ENCODE measurements around the gene PPP4R4. TPM values are rescaled to one million over a fixed set of nuclear protein-coding genes. Genes with fewer than 3 reads are reported as not detected.

PPP4R4 gene
- total and polyA plus RNA-seq, 4 donors, result 0.08 to 0.93 (median 0.10) TPM; not detected in 1

DNA sequence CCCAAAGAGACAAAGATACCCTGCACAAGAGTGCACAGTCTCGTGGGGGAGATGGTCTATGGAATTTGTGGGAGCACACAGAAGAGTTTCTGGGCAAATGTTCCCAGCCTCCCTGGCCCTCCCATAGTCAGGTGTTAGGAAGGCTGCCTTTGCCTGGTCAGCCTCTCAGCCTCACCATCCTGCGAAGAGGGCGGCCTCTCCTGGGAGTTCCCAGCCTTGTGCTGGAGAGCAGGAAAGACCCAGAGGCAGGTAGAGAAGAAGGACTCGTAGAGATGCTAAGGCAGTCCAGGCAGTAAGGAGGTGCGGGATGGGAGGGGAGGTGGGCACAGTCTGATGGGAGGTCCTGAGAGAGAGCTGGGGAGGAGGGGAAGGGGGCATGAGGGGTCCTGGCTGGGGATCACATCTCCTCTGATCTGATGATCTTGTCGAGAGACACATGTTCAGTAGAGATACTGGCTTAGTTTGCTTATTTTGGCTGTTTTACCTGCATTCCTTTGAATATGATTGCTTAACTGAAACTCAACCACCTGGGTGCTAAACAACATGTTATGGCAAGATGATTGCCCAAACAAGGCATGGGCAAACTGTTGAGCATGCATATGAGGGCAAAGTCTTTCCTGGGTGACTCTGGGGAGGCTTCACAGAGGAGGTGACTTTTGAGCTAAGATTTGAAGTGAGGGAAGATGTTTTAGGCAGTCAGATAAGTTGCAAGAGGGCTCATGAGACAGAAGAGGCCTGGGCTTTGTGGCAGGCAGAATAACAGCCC is 138.5 kb downstream of the PPP4R4 start:
- H3K4me3 ChIP-seq (ENCODE audit: low read length in 2 of 2), result no peak overlapping the region
- H3K27ac ChIP-seq (ENCODE audit: low read depth in 1 of 2, low read length in 2 of 2), result no peak overlapping the region
- DNase-seq, result peak in 1 of 2 donors; percentile 32
- ATAC-seq (ENCODE audit: low FRiP score), result no peak
- H3K4me1 ChIP-seq (ENCODE audit: control insufficient read depth in 1 of 2, insufficient read depth in 2 of 2, low read length in 2 of 2), result no peaks in the 10 kb centered on the region
- H3K9me3 ChIP-seq (ENCODE audit: control insufficient read depth, low read length), result peaks cover 8% of the 10 kb centered on the region
- H3K27me3 ChIP-seq (ENCODE audit: control insufficient read depth in 1 of 2, insufficient read depth in 2 of 2, low read length in 1 of 2), result no peaks in the 10 kb centered on the region
- 86% methylated on average over 6 of the region's 6 CpGs for WGBS, 2 donors
- intact Hi-C loops (cut with DNase I), result no loop called here
- no peaks in the 10 kb centered on the region for H3K36me3 ChIP-seq (ENCODE audit: control insufficient read depth in 1 of 2, insufficient read depth in 2 of 2, low read length in 1 of 2)

DNA sequence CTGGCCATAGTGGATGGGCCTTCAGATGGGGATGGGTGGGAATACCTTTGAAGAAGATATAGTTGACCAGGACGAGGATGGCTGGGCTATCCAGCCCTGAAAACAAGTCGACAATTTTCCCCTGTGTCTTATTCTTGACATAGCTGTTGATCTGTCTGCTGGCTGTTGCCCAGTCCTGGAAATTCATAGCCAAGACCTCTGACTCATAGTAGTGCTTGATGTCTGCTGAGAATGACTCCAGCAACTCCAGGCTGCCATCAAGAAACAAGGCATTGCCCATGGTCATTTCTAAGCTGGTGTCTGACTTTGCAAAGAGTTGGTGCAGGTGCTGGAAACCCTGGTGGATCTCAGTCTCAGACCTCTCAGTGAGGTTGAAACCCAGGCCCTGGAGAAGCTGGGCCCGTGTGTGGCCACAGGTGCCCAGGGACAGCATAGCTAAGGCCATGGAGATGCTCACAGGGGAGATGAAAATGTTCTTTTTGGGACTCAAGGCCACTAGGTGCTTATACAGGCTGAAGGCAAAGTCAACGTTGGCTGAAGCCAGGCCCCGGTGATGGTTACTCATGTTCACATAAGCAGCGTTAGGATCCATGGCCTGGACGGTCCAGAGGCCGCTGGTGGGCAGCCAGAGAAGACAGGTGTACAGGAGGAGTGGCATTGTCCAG is 140.0 kb downstream of the PPP4R4 start:
- H3K4me1 ChIP-seq (ENCODE audit: control insufficient read depth in 1 of 2, insufficient read depth in 2 of 2, low read length in 2 of 2), result no peaks in the 10 kb centered on the region

DNA sequence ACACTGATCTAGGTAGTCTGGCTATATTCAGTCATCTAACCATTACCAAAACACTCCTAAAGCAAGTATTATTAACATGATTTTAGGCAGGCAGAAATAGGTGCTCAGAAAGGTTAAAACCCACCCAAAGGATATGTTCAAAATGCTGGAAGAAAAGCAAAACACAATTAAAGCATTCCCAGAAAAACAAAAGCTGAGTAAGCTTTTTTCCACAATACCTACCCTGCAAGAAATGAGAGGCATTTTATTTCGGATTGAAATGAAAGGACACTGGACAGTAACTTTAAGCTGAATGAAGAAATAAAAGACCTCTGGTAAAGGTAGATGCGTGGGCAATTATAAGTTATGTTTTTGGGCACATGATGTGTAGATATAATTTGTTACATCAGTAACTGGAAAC is 140.8 kb downstream of the PPP4R4 start:
- H3K9me3 ChIP-seq (ENCODE audit: control insufficient read depth, low read length), result no peaks in the 10 kb centered on the region
- intact Hi-C loops (cut with DNase I), result no loop called here
- no peak overlapping the region for H3K4me3 ChIP-seq (ENCODE audit: low read length in 2 of 2)
- no peaks in the 10 kb centered on the region for H3K36me3 ChIP-seq (ENCODE audit: control insufficient read depth in 1 of 2, insufficient read depth in 2 of 2, low read length in 1 of 2)
- H3K27me3 ChIP-seq (ENCODE audit: control insufficient read depth in 1 of 2, insufficient read depth in 2 of 2, low read length in 1 of 2), result no peaks in the 10 kb centered on the region
- WGBS, 2 donors, result 86 to 90% methylated on average over 2 of the region's 2 CpGs
- no peak for DNase-seq
- no peak for ATAC-seq (ENCODE audit: low FRiP score)
- no peak overlapping the region for H3K27ac ChIP-seq (ENCODE audit: low read depth in 1 of 2, low read length in 2 of 2)
- no peaks in the 10 kb centered on the region for H3K4me1 ChIP-seq (ENCODE audit: control insufficient read depth in 1 of 2, insufficient read depth in 2 of 2, low read length in 2 of 2)

More for the DNA sequence above, 140.0 kb downstream of the PPP4R4 start:
- Histone ChIP-seq H3K27me3 (ENCODE audit: control insufficient read depth in 1 of 2, insufficient read depth in 2 of 2, low read length in 1 of 2) (no peaks in the 10 kb centered on the region), H3K27ac (ENCODE audit: low read depth in 1 of 2, low read length in 2 of 2) (no peak overlapping the region), H3K4me3 (ENCODE audit: low read length in 2 of 2) (no peak overlapping the region), H3K9me3 (ENCODE audit: control insufficient read depth, low read length) (peaks cover 2% of the 10 kb centered on the region), H3K36me3 (ENCODE audit: control insufficient read depth in 1 of 2, insufficient read depth in 2 of 2, low read length in 1 of 2) (no peaks in the 10 kb centered on the region)
- no peak for DNase-seq
- intact Hi-C loops (cut with DNase I), result no loop called here
- WGBS, 2 donors, result 68 to 71% methylated on average over 8 of the region's 8 CpGs
- no peak for ATAC-seq (ENCODE audit: low FRiP score)

DNA sequence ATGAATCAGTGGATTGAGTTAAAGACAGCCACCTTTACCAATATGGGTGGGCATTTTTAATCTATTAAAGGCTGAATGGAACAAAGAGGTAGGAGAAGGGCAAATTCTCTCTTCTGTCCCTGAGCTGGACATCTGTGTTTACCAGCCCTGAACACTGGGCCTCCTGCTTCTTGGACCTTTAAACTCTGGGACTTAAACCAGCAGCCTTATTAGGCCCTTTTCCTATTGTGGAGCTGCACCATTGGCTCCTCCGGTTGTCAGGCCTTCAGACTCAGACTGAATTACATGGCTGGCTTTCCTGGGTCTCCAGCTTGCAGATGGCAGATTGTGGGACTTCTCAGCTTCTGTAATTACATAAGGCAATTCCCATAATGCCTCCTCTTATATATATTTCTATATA is 142.6 kb downstream of the PPP4R4 start:
- DNase-seq, result no peak
- 79 to 91% methylated on average over 1 of the region's 1 CpG for WGBS, 2 donors
- no peak for ATAC-seq (ENCODE audit: low FRiP score)
- Histone ChIP-seq H3K4me3 (ENCODE audit: low read length in 2 of 2) (no peak overlapping the region), H3K4me1 (ENCODE audit: control insufficient read depth in 1 of 2, insufficient read depth in 2 of 2, low read length in 2 of 2) (no peaks in the 10 kb centered on the region), H3K36me3 (ENCODE audit: control insufficient read depth in 1 of 2, insufficient read depth in 2 of 2, low read length in 1 of 2) (no peaks in the 10 kb centered on the region), H3K9me3 (ENCODE audit: control insufficient read depth, low read length) (no peaks in the 10 kb centered on the region), H3K27me3 (ENCODE audit: control insufficient read depth in 1 of 2, insufficient read depth in 2 of 2, low read length in 1 of 2) (no peaks in the 10 kb centered on the region), H3K27ac (ENCODE audit: low read depth in 1 of 2, low read length in 2 of 2) (no peak overlapping the region)
- intact Hi-C loops (cut with DNase I), result no loop called here

DNA sequence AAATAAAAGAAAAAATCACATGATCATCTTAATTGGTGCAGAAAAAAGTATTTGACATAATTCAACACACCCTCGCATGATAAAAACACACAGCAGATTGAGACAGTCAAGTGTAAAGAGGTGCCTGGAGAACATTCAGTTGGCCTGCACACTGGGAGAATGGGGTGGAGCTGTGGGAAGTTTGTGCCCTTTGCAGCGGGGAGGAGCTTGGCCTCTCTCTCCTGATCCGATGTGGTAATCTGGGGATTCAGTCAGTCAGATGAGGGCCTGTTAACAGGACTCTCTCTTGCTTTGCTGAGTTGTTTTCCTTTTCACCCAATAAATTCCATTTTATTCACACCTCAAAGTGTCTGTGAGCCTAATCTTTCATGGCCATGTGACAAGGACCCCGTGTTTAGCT is 143.1 kb downstream of the PPP4R4 start:
- H3K27ac ChIP-seq (ENCODE audit: low read depth in 1 of 2, low read length in 2 of 2), result no peak overlapping the region
- intact Hi-C loops (cut with DNase I), result no loop called here

DNA sequence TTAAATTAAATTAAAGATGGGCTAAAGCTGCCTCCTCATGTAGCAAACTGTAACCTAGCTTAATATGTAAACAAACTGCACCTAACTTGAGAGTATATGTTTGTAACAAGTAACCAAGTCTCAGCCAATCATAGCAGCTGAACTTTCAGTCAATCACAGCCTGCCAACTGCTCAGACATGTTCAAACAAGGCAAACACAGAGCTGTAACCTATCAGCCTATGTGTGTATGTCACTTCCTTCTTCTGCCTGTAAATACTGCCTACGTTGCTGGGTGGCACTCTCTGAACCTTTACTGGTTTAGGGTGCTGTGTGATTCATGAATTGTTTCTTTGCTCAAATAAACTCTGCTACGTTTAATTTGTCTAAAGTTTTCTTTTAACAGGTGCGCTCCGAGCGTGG is 146.1 kb downstream of the PPP4R4 start:
- no peak for DNase-seq
- H3K27me3 ChIP-seq (ENCODE audit: control insufficient read depth in 1 of 2, insufficient read depth in 2 of 2, low read length in 1 of 2), result no peaks in the 10 kb centered on the region
- intact Hi-C loops (cut with DNase I), result no loop called here
- no peaks in the 10 kb centered on the region for H3K4me1 ChIP-seq (ENCODE audit: control insufficient read depth in 1 of 2, insufficient read depth in 2 of 2, low read length in 2 of 2)
- 56 to 66% methylated on average over 5 of the region's 5 CpGs for WGBS, 2 donors
- no peak for ATAC-seq (ENCODE audit: low FRiP score)
- H3K4me3 ChIP-seq (ENCODE audit: low read length in 2 of 2), result no peak overlapping the region
- H3K9me3 ChIP-seq (ENCODE audit: control insufficient read depth, low read length), result no peaks in the 10 kb centered on the region
- no peaks in the 10 kb centered on the region for H3K36me3 ChIP-seq (ENCODE audit: control insufficient read depth in 1 of 2, insufficient read depth in 2 of 2, low read length in 1 of 2)
- no peak overlapping the region for H3K27ac ChIP-seq (ENCODE audit: low read depth in 1 of 2, low read length in 2 of 2)

More for the DNA sequence above, 143.1 kb downstream of the PPP4R4 start:
- no peaks in the 10 kb centered on the region for H3K9me3 ChIP-seq (ENCODE audit: control insufficient read depth, low read length)
- H3K36me3 ChIP-seq (ENCODE audit: control insufficient read depth in 1 of 2, insufficient read depth in 2 of 2, low read length in 1 of 2), result no peaks in the 10 kb centered on the region
- 53 to 55% methylated on average over 4 of the region's 4 CpGs for WGBS, 2 donors
- peak in 1 of 2 donors; percentile 56 for DNase-seq
- H3K4me1 ChIP-seq (ENCODE audit: control insufficient read depth in 1 of 2, insufficient read depth in 2 of 2, low read length in 2 of 2), result no peaks in the 10 kb centered on the region
- peak; percentile 63 for ATAC-seq (ENCODE audit: low FRiP score)
- H3K4me3 ChIP-seq (ENCODE audit: low read length in 2 of 2), result no peak overlapping the region
- H3K27me3 ChIP-seq (ENCODE audit: control insufficient read depth in 1 of 2, insufficient read depth in 2 of 2, low read length in 1 of 2), result no peaks in the 10 kb centered on the region

DNA sequence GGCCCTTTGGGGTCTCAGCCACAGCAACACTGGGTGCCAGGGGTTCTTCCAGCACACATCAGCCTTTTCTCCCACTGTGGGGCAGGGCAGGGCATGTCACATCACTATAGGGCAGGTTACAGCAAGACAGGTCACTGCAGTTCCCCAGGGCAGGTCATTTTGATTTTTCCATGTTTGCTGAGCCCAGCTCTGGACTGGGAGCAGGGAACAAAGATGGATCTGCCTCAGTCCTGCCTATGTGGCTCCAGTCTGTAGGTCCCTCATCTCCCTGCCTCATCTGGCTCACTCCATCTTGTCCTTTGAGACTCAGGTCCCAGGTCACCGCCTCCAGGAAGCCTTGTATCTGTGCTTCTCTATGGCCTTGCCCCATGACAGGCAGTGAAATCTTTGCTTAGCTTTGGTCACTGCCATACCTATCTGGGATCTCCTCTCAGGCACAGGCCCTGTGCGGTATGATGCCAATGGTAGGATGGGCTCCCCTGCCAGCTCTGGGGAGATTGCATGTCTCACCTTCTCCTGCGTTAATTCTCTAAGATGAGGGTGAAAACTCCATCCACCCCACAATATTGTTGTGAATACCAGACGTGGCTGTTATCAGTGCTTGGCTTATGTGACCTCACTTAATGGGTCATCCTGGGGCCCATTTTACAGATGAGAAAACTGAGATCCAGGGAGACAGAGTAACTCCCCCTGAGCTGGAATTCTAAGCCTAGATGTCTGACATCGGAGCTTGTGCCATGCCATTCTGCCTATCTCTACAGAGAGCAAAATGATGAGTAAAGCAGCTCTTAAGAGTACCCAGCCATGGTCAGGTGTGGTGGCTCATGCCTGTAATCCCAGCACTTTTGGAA is 147.5 kb downstream of the PPP4R4 start:
- Histone ChIP-seq H3K36me3 (ENCODE audit: control insufficient read depth in 1 of 2, insufficient read depth in 2 of 2, low read length in 1 of 2) (no peaks in the 10 kb centered on the region), H3K9me3 (ENCODE audit: control insufficient read depth, low read length) (no peaks in the 10 kb centered on the region), H3K4me3 (ENCODE audit: low read length in 2 of 2) (no peak overlapping the region), H3K4me1 (ENCODE audit: control insufficient read depth in 1 of 2, insufficient read depth in 2 of 2, low read length in 2 of 2) (no peaks in the 10 kb centered on the region), H3K27ac (ENCODE audit: low read depth in 1 of 2, low read length in 2 of 2) (no peak overlapping the region), H3K27me3 (ENCODE audit: control insufficient read depth in 1 of 2, insufficient read depth in 2 of 2, low read length in 1 of 2) (no peaks in the 10 kb centered on the region)
- intact Hi-C loops (cut with DNase I), result no loop called here
- WGBS, 2 donors, result 86 to 88% methylated on average over 5 of the region's 5 CpGs
- ATAC-seq (ENCODE audit: low FRiP score) (no peak), DNase-seq (no peak)

DNA sequence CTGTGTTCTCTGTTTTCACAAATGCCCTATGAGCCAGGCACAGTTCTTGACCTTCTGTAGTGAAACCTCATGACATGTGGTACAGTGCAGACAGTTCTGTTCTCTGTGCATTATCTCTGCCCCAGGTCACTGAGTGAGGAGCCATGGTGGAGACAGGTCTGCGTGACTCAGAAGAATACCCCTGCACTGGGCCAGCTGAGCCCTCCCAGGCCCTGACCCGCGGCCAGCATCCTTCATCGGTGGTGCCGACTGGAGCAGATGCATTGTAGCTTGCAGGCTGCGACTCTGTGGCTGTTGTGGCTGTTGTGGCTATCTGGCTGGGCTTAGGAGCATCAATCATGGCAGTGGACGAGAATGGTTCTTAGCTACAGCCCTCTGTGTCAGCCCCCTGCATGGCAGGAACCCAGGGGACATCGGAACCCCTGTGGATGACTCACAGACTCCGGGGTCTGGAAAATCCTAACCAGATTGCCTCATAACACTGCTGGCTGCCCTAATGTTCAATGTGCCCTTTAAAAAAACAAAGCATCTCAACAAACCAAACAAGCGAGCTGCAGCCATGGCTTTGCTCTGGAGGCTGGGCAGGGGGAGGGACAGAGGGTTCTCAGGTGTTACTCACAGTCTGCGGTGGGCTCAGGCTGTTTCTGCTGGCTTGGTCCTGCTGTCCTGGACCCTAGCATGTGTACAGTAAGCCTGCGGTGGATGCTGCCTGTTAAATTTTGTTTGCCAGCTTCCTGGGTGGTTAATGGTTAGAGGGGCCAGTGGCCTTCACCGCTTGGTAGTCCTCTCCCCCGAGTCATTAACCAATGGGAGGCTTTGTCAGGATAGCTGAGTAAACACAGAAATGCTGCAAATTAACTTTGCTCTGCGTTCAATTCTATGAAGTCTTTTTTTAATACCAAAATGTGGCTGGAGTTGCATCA is 148.8 kb downstream of the PPP4R4 start, which contains the start of gene SERPINA6:
TSS of gene SERPINA6 (minus strand) at position 689 of the 923 bp plus-strand sequence. CDS start 8,688 bp downstream, outside the sequence.
- Histone ChIP-seq H3K4me1 (ENCODE audit: control insufficient read depth in 1 of 2, insufficient read depth in 2 of 2, low read length in 2 of 2) (no peaks in the 10 kb centered on the region), H3K27ac (ENCODE audit: low read depth in 1 of 2, low read length in 2 of 2) (no peak within 1 kb of the TSS), H3K36me3 (ENCODE audit: control insufficient read depth in 1 of 2, insufficient read depth in 2 of 2, low read length in 1 of 2) (no peaks in the 10 kb centered on the region), H3K9me3 (ENCODE audit: control insufficient read depth, low read length) (no peaks in the 10 kb centered on the region), H3K27me3 (ENCODE audit: control insufficient read depth in 1 of 2, insufficient read depth in 2 of 2, low read length in 1 of 2) (peaks cover 0 to 1% of the 10 kb centered on the region in 2 donors), H3K4me3 (ENCODE audit: low read length in 2 of 2) (no peak within 1 kb of the TSS)
- WGBS, 2 donors, result 39 to 40% methylated on average over 15 of the region's 15 CpGs
- ATAC-seq (ENCODE audit: low FRiP score) (peak; percentile 50), DNase-seq (peak in 1 of 2 donors; percentile 61)
- intact Hi-C loops (cut with DNase I), result no loop called here

Data from aorta (tissue), 5 donors.